Upper lobe of left lung (tissue), 4 donors: ENCODE data around the gene SUN5.

Experiments
- EP300 ChIP-seq, 4 donors: sonication (generic); formaldehyde crosslinking; IDR thresholded peaks; one replicate each; pipeline ENCODE4 v1.5.1; 2017; ENCODE audit warnings: antibody characterized with exemption in 4 of 4, control low read depth in 2 of 4
- POLR2A ChIP-seq, 4 donors: fragments of 450-650 bp; IDR thresholded peaks; one replicate each; pipeline ENCODE4 v1.5.1; 2016 to 2017; ENCODE audit warnings: antibody characterized with exemption in 4 of 4, mild to moderate bottlenecking in 2 of 4
- TF ChIP-seq, protein P1 (sequence below), 6 experiments: fragments of 450-650 bp in 4 of 6; fragments of 200-600 bp in 2 of 6; sonication (generic) in 2 of 6; IDR thresholded peaks; one replicate each; pipeline ENCODE4 v1.5.1; 2016 to 2019; ENCODE audit warnings: antibody characterized with exemption in 6 of 6

DNA sequence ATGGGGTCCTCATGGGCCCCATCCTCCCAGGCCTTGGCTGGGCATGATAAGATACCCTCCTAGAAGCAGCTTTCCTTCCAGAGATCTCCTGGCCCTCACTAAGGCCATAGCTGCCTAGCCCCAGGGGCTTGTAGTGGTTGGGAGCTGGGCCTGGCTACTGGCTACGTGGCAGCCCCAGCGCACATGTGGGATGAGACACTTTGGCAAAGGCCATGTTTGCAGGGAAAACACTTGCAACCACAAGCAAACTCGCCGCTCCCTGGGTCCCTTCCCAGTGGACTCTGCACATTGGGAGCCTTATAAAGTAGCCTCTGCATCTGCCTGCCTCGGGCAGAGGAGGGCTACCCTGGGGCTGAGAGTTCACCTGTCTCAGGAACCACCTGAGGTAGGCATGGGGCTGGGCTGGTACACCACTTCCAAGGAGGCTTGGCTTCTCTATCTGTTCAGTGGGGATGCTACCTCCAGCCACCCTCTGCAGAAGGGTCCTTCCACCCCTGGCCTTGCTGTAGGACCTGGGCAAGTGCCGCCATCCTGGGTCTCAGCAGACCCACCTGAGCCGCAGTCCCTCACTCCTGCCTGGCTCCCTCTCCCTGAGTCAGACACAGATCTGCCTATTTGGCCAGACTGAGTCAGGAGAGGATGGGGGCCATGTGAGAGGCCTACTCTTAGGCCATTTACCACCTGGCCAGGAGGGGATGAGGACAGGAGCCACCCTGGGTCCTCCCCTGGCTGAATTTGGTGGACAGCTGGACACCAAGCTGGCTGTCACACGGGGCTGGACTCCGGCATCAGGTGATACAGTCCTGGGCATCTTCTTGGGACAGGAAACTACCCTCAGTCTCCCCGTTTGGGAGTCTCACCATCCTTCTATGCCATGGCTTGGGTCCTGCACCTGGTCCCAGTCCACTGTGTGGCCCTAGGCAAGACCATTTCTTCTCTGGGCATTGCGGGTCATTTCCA is 3.4 kb upstream of the SUN5 start, which contains the start of gene BPIFB2:
- TF ChIP-seq, protein P1, sequence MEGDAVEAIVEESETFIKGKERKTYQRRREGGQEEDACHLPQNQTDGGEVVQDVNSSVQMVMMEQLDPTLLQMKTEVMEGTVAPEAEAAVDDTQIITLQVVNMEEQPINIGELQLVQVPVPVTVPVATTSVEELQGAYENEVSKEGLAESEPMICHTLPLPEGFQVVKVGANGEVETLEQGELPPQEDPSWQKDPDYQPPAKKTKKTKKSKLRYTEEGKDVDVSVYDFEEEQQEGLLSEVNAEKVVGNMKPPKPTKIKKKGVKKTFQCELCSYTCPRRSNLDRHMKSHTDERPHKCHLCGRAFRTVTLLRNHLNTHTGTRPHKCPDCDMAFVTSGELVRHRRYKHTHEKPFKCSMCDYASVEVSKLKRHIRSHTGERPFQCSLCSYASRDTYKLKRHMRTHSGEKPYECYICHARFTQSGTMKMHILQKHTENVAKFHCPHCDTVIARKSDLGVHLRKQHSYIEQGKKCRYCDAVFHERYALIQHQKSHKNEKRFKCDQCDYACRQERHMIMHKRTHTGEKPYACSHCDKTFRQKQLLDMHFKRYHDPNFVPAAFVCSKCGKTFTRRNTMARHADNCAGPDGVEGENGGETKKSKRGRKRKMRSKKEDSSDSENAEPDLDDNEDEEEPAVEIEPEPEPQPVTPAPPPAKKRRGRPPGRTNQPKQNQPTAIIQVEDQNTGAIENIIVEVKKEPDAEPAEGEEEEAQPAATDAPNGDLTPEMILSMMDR (IDR thresholded peaks at IDR 0.05), result no peak
- no peak for TF ChIP-seq POLR2A (IDR thresholded peaks at IDR 0.05)
- no peak for TF ChIP-seq EP300 (IDR thresholded peaks at IDR 0.05)
